ENCODE results near the gene GNA12.

GRCh38 chr7:2811476-2812113 lies 32.5 kb downstream of the GNA12 start:
- TF ChIP-seq CTCF (IDR thresholded peaks at IDR 0.05) (no peak), POLR2A (IDR thresholded peaks at IDR 0.05) (peak; percentile 75)

Measured in right lobe of liver (tissue), 4 donors.